Heart right ventricle (tissue), 16 donors: ENCODE results near the gene PHC2. TPM values are rescaled to one million over a fixed set of nuclear protein-coding genes. Genes with fewer than 3 reads are reported as not detected.
A peak's percentile ranks its signal among the peaks of the same experiment; 100 is the strongest.

Experiments used
- ATAC-seq, 8 donors: fragments of 200-7000 bp; cut with Tn5 transposase; one replicate each; pipeline ENCODE4 v1.9.1; 2020; ENCODE audit warnings: mild to moderate bottlenecking in 8 of 8, moderate library complexity in 8 of 8, moderate number of reproducible peaks in 1 of 8
- DNase-seq, 2 donors: peaks; one replicate each; pipeline ENCODE4 v3.0.0-alpha.2; 2020
- H3K27ac ChIP-seq, 10 donors: fragments of 200-600 bp; sonication (generic) in 2 of 10; one replicate each; pipeline versions ENCODE4 v1.5.0 to v1.8.0; 2020 to 2022; ENCODE audit warnings: mild to moderate bottlenecking in 3 of 10
- H3K27me3 ChIP-seq, 7 donors: fragments of 200-600 bp; one replicate each; pipeline ENCODE4 v1.8.0; 2021 to 2022; ENCODE audit warnings: mild to moderate bottlenecking in 2 of 7
- H3K36me3 ChIP-seq, 9 donors: fragments of 200-600 bp; sonication (generic) in 1 of 9; one replicate each; pipeline versions ENCODE4 v1.5.0 to v1.8.0; 2020 to 2022; ENCODE audit warnings: mild to moderate bottlenecking in 2 of 9
- H3K4me1 ChIP-seq, 9 donors: fragments of 200-600 bp; sonication (generic) in 1 of 9; one replicate each; pipeline versions ENCODE4 v1.5.0 to v1.8.0; 2020 to 2022; ENCODE audit warnings: mild to moderate bottlenecking in 4 of 9
- H3K4me3 ChIP-seq, 10 donors: fragments of 200-600 bp; sonication (generic) in 2 of 10; one replicate each; pipeline versions ENCODE4 v1.5.0 to v1.8.0; 2020 to 2022; ENCODE audit warnings: mild to moderate bottlenecking in 7 of 10, moderate library complexity in 2 of 10
- H3K9me3 ChIP-seq, 11 donors: fragments of 200-600 bp in 10 of 11; sonication (generic) in 2 of 11; one replicate each; pipeline versions ENCODE4 v1.5.0 to v1.8.0; 2013 to 2022; ENCODE audit warnings: mild to moderate bottlenecking in 2 of 11, control low read depth in 1 of 11, moderate library complexity in 1 of 11
- CTCF ChIP-seq, 9 donors: fragments of 200-600 bp; sonication (generic) in 2 of 9; IDR thresholded peaks; one replicate each; pipeline versions ENCODE4 v1.5.0 to v1.8.0; 2021 to 2022; ENCODE audit warnings: antibody characterized with exemption in 9 of 9, mild to moderate bottlenecking in 5 of 9, moderate library complexity in 1 of 9
- WGBS, 2 donors: extraction: QIAGEN DNeasy Blood & Tissue Kit; methylation state at CpG; one replicate each; pipeline ENCODE4 v1.1.7; 2013; ENCODE audit warnings: inconsistent platforms in 1 of 2; 5-methylcytosine and 5-hydroxymethylcytosine counted together
- intact Hi-C, 10 donors: fragments of 100-400 bp; cut with DNase I; formaldehyde crosslinking; loops; one replicate each; pipeline versions ENCODE4 v1.11.1 to v1.14.2; 2022
- polyA plus RNA-seq, 2 donors: library from polyadenylated mRNA; stranded (reverse); fragments of 200-250 nt; gene quantifications; one replicate each; pipeline ENCODE4 v1.2.3, GENCODE V29; 2013
- total RNA-seq, 10 donors: library from RNA; stranded (reverse); fragmentation: NEBNext Ultra II Directional in 3 of 10; extraction: Animal tissue kit (Norgen Biotek cat#: 25700) in 3 of 10; gene quantifications; one replicate each; pipeline versions ENCODE4 v1.2.1 to v1.2.4, GENCODE V29; 2021 to 2023
- donor health status: Arrhythmogenic right ventricular cardiomyopathy.
- donor health status: ischemic (EF 13 %, LVEDD 7.1; RV severe dilation, severe dysfunction).
- donor health status: healthy with polysubstance abuse.
- donor health status: DM: no; HTN: yes; CAD: no.
- donor health status: DM: no; HTN: no; CAD: no.
- donor health status: ischemic (EF 25% LVEDD 6.9; RV normal size, moderate dysfunction).
- donor health status: ischemic (EF 25% LVEDD 5.7; RV mildly dilated, moderate dysfunction).
- donor health status: healthy.
- donor health status: DM: yes; HTN: yes; CAD: no.
- donor health status: Ischemic cardiomyopathy.
- donor health status: ischemic (EF 35%, LVEDD 5.7; RV mildly dilated, moderate dysfunction).
- donor health status: nonischemic (EF 11% LVEDD 7.7; RV severe dilation, severe dysfunction).
- donor health status: DM: yes; HTN: yes; CAD: no.
- donor health status: PGD.
- donor health status: ischemic (EF 29% LVEDD 5.4; RV normal size, mild dysfunction).
- donor health status: nonischemic (EF 23%, LVEDD 6.1; RV moderate dilation, normal function).

The PHC2 gene
- total and polyA plus RNA-seq, 12 donors: 81.2 to 136 (median 99.3) TPM

- H3K36me3 ChIP-seq: no peaks in the 10 kb centered on the region
- no peak overlapping the region for H3K4me3 ChIP-seq
- peaks cover 13 to 77% (median 36%) of the 10 kb centered on the region in 9 donors for H3K4me1 ChIP-seq
- WGBS, 2 donors: 62 to 63% methylated on average over 9 of the region's 9 CpGs
- H3K27me3 ChIP-seq: no peaks in the 10 kb centered on the region
- intact Hi-C loops: loop anchor here in 2 of 10 donors (5.0 to 10.0 kb wide), 2 partner anchors 38 to 46 kb away; partner anchors contain the start of gene PHC2 (in 1 of the 2)
- peak in 7 of 8 donors; percentile 50 to 70 (median 61) for ATAC-seq
- DNase-seq: peak in 1 of 2 donors; percentile 35
- H3K9me3 ChIP-seq: no peaks in the 10 kb centered on the region
- H3K27ac ChIP-seq: peak overlapping the region in 8 of 10 donors; percentile 5 to 83 (median 62)
- TF ChIP-seq CTCF (IDR thresholded peaks at IDR 0.05): no peak
These were observed 41.8 kb downstream of the PHC2 start for GRCh38 chr1:33388805-33389771.

DNA sequence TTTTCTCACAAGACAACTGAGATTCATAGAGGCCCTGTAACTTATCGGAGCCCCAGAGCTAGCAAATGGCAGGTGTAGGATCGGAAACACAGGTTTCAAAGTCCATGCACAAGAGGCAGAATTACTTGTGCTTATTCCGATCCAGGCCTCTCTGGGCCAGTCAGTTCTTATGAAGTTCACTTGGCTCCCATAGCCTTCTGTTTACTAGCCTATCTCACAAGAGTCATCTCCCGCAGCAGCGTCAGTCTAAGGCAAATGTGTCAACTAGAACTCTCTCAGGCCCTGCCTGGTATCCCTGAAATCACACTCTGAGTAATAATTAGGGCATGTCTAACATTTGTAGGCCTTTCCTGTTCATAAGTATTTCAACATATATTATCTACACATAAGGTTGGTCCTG, 43.3 kb downstream of the PHC2 start:
- peak in 2 of 8 donors; percentile 23 to 25 for ATAC-seq
- 79 to 85% methylated on average over 5 of the region's 5 CpGs for WGBS, 2 donors

DNA sequence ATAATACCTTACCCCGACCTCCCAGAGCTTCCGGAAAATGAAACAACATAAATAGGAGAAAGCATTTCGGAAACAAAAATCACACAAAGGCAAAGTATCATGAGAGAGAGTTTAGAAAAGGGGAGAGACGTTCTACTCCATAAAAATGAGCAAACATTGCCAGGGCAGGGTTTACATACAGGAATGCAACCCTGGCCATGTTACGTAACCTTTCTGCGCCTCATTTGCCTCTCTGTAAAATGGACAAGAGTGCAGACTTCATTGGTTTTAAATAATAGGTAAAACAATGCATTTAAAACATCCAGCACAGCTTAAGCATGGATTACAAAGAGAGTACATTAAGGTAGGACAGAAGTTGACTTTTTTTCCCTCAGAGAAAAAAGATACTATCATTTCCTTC, 45.6 kb downstream of the PHC2 start:
- Histone ChIP-seq H3K4me1 (peaks cover 19 to 72% (median 59%) of the 10 kb centered on the region in 9 donors), H3K27me3 (no peaks in the 10 kb centered on the region), H3K9me3 (no peaks in the 10 kb centered on the region), H3K27ac (peak overlapping the region in 2 of 10 donors; percentile 50 to 77), H3K36me3 (no peaks in the 10 kb centered on the region), H3K4me3 (no peak overlapping the region)
- TF ChIP-seq CTCF (IDR thresholded peaks at IDR 0.05): no peak
- intact Hi-C loops: loop anchor here in 2 of 10 donors (5.0 to 10.0 kb wide), 2 partner anchors 42 to 50 kb away; partner anchors contain the start of gene PHC2 (in 1 of the 2)
- DNase-seq: no peak
- no peak for ATAC-seq
- 96 to 99% methylated on average over 6 of the region's 6 CpGs for WGBS, 2 donors

More for the DNA sequence above, 43.3 kb downstream of the PHC2 start:
- no peak for DNase-seq
- Histone ChIP-seq H3K36me3 (no peaks in the 10 kb centered on the region), H3K27ac (peak overlapping the region in 6 of 10 donors; percentile 15 to 66 (median 26)), H3K4me1 (peaks cover 19 to 77% (median 47%) of the 10 kb centered on the region in 9 donors), H3K4me3 (no peak overlapping the region), H3K27me3 (no peaks in the 10 kb centered on the region), H3K9me3 (no peaks in the 10 kb centered on the region)
- no peak for TF ChIP-seq CTCF (IDR thresholded peaks at IDR 0.05)
- intact Hi-C loops: loop anchor here in 2 of 10 donors (5.0 to 10.0 kb wide), 2 partner anchors 40 to 47 kb away; partner anchors contain the start of gene PHC2 (in 1 of the 2)

DNA sequence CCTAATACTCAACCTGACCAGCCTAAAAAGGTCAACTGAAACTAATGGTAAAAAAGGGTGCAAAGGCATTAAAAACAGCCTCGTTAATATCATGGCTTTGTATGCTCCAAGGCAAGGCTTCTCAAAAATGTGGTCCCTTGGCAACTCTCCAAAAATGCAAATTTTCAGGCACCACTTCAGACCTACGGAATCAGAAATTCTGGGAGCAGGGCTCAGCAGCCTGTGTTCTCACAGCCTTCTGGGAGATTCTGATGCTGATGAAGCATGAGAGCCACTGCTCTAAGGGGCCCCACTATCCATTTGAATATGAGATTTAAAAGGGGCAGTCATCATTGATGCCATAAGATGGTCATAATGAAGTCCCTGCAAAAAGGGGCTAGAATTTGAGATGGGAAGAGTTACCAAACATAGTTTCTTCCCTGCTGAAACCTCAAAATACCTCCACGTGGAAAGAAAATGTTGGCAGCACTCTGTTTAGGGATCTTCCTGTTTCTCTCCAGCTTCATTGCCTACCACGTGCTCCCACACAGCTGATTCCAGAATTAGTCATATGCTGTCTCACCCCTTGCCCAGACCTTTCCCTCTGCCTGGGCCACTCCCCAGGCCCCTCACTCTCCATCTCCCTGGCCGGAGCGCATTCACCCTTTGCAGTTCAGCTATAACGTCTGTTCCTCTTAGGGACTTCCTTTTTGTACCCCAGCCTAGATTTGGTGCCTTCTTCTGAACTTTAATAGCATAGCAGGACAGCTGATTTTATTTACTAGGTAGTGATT, 46.7 kb downstream of the PHC2 start:
- intact Hi-C loops: loop anchor here in 4 of 10 donors (5.0 to 10.0 kb wide), 3 partner anchors 43 to 73 kb away; partner anchors contain the start of gene PHC2 (in 1 of the 4)
- Histone ChIP-seq H3K4me1 (peaks cover 12 to 70% (median 49%) of the 10 kb centered on the region in 9 donors), H3K36me3 (no peaks in the 10 kb centered on the region), H3K4me3 (no peak overlapping the region), H3K27me3 (no peaks in the 10 kb centered on the region), H3K27ac (peak overlapping the region in 8 of 10 donors; percentile 25 to 77 (median 73)), H3K9me3 (no peaks in the 10 kb centered on the region)
- 34 to 38% methylated on average over 7 of the region's 7 CpGs for WGBS, 2 donors
- ATAC-seq (peak in 5 of 8 donors; percentile 13 to 51 (median 38)), DNase-seq (no peak)
- no peak for TF ChIP-seq CTCF (IDR thresholded peaks at IDR 0.05)
